Loucy (cell line): Measurements from ENCODE around the gene CNTN1.

Source experiments
- EZH2phosphoT487 ChIP-seq: fragments of 200-600 bp; IDR thresholded peaks from 2 replicates; pipeline ENCODE4 v1.6.1; 2018; ENCODE audit warnings: antibody characterized with exemption, mild to moderate bottlenecking, moderate library complexity, borderline replicate concordance
- TF ChIP-seq, protein P1 (sequence below): fragments of 200-600 bp; sonication (generic); conservative IDR thresholded peaks from 2 replicates; pipeline ENCODE4 v1.5.1; 2014; ENCODE audit warnings: mild to moderate bottlenecking, antibody characterized with exemption, low read length

DNA sequence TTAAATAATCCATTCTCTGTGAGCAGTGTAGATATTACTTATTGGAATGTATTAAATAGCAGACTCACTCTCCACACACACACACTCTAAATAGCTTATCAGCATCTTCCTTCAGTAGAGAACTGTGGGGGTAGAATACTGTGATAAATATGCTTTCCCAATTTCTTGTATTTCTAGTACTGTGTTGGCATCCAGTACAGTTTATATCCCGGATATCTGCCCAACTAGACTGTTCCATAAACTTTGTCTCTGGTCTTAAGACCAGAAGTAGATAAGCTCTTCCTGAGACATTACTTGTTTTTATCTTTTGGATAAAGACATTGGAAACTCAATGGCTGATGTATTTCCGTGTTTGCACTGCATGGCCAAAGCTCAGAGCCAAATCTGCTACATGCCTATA is 359.7 kb downstream of the CNTN1 start:
- TF ChIP-seq, protein P1, sequence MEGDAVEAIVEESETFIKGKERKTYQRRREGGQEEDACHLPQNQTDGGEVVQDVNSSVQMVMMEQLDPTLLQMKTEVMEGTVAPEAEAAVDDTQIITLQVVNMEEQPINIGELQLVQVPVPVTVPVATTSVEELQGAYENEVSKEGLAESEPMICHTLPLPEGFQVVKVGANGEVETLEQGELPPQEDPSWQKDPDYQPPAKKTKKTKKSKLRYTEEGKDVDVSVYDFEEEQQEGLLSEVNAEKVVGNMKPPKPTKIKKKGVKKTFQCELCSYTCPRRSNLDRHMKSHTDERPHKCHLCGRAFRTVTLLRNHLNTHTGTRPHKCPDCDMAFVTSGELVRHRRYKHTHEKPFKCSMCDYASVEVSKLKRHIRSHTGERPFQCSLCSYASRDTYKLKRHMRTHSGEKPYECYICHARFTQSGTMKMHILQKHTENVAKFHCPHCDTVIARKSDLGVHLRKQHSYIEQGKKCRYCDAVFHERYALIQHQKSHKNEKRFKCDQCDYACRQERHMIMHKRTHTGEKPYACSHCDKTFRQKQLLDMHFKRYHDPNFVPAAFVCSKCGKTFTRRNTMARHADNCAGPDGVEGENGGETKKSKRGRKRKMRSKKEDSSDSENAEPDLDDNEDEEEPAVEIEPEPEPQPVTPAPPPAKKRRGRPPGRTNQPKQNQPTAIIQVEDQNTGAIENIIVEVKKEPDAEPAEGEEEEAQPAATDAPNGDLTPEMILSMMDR: no peak
- no peak for TF ChIP-seq EZH2phosphoT487
